GM12801 (cell line): ENCODE results near the gene S100A4.

ENCODE experiments used
- TF ChIP-seq, protein P1 (sequence below): IDR thresholded peaks from one replicate; pipeline ENCODE4 v1.5.1; 2011; ENCODE audit warnings: control low read depth; ENCODE audit not compliant: insufficient read length; ENCODE audit errors: extremely low read depth

Gene S100A4

GRCh38 chr1:153519242-153519641 is 26.4 kb downstream of the S100A4 start:
- TF ChIP-seq, protein P1, sequence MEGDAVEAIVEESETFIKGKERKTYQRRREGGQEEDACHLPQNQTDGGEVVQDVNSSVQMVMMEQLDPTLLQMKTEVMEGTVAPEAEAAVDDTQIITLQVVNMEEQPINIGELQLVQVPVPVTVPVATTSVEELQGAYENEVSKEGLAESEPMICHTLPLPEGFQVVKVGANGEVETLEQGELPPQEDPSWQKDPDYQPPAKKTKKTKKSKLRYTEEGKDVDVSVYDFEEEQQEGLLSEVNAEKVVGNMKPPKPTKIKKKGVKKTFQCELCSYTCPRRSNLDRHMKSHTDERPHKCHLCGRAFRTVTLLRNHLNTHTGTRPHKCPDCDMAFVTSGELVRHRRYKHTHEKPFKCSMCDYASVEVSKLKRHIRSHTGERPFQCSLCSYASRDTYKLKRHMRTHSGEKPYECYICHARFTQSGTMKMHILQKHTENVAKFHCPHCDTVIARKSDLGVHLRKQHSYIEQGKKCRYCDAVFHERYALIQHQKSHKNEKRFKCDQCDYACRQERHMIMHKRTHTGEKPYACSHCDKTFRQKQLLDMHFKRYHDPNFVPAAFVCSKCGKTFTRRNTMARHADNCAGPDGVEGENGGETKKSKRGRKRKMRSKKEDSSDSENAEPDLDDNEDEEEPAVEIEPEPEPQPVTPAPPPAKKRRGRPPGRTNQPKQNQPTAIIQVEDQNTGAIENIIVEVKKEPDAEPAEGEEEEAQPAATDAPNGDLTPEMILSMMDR, result no peak

DNA sequence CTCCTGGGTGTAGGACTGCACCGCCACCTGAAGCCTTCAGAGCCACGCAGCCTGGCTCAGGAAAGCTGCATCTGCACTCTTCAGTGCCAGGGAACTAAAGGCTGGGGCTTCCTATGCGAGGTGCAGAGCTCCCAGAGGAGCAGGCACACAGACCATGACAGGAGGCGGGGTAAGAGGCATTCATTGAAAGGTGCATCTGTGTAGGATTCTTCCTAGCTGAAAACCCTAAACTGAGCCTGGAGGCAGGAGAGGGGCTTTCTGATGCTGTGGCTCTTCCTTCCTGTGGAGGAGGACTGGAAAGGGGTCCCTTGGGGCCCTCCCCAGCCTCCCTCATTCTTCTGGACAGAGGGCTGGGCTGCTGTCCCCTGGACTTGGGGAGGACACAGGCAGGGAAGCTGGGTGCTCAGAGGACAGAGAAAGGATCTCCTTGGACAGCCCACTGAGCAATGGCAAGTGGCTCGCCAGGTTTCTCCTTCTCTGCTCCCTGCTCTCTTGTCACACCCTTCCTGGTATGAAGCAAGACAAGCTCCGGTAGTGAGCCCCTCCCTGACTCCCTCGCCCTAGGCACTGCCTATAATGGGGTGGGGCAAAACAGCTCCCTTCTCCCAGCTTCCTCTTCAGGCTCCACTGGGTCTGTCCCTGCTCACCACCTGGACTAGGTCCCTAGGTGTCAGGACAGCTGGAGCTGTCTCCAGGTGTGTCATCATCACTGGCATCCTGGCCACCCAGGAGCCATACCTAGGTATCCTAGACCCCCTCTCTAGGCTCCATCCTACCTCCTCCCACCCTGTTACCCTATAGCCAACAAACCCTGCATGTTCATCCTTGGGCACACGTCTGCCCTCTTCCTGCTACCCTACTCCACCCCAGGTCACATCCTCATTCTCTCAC is 29.9 kb downstream of the S100A4 start:
- TF ChIP-seq, protein P1, result no peak

- TF ChIP-seq, protein P1, result no peak
Observed at GRCh38 chr1:153513666-153514065, 31.9 kb downstream of the S100A4 start.

DNA sequence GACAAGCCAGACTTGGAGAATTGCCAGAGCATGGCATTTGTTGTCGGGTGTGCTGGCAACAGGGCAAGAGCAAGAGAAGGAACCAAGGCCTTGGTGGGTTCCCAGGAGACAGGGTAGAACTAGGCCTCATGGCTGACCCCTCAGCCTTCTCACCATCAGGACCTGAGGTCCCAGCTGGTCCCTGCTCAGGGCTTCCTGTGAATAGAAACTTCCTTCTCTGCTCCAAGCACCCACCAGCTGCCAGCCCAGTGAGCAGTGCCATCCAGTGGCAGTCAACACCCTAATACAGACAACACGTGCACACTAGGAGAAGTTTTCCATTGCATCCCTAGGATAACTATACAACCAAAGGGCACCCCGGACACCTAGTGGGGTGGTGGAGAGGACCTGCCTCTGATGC is 32.6 kb downstream of the S100A4 start:
- TF ChIP-seq, protein P1, result no peak

- TF ChIP-seq, protein P1, result no peak
Observed at GRCh38 chr1:153510984-153511410, 34.6 kb downstream of the S100A4 start.

DNA sequence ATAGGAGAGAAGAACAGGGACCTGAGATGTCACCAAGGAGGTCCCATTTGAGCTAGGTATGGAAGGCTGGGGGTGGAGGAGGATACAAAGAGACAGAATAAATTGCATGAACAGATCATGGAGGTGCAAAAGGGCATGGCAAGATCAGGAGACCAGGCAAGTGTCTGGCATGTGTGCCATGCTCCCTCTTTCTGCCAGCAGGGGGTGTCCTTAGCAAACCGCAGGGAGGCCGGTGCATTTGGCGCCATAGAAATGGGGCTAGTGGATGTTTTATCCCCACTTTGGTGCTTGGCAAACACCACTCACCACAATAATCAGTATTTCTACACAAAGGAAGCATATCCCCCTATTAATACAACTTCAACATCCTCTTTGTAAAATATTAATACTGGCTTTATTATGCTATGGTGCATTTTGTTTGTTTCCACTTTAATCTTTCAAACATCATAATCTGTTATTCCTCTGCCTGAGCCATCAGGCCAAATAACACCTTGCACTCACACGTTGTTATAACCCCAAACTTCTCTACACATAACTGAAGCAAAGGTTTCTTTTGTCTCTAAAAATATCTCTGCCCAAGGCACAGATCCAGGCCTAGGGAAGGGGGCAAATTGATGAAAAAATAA is 35.8 kb downstream of the S100A4 start:
- TF ChIP-seq, protein P1, result no peak

GRCh38 chr1:153509036-153509435 is 36.6 kb downstream of the S100A4 start:
- TF ChIP-seq, protein P1, result no peak
